D721Med (cell line): Measurements from ENCODE around the gene ANO2.

Experiments used
- DNase-seq: peaks from one replicate; pipeline ENCODE4 v3.0.0; 2011; ENCODE audit warnings: low spot score; ENCODE audit not compliant: insufficient read length
- FAIRE-seq: peaks from 2 replicates; lab custom pipeline; 2011; peaks lifted over from hg19 to GRCh38; lab: Jason Lieb, UNC
- CTCF ChIP-seq: IDR thresholded peaks from 2 replicates; pipeline ENCODE4 v1.5.1; 2012; ENCODE audit warnings: mild to moderate bottlenecking, control low read depth; ENCODE audit not compliant: insufficient read depth; ENCODE audit errors: missing control alignments

Gene ANO2

GRCh38 chr12:5924342-5924741 lies 20.7 kb downstream of the ANO2 start:
- FAIRE-seq (no peak), DNase-seq (no peak)
- TF ChIP-seq CTCF, result no peak

DNA sequence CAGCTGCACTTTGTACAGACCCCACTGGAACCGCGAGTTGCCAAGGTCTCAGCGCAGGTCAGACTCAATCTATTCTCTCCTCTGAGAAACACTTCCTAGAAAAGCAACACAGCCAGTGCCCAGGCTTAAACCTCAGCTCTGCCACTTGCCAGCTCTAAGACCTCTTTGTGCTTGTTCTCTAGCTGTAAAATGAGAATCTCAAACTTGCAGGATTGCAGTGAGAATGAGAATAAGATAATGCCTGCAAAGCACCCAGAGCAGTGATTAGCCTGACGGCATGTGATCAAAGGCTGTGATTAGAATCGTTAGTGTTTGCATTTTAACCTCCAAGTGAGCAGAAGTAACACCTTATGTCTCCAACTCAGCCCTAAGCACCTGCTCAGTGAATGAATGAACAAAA lies 21.3 kb downstream of the ANO2 start:
- DNase-seq (no peak), FAIRE-seq (peak; percentile 61)
- TF ChIP-seq CTCF, result no peak

DNA sequence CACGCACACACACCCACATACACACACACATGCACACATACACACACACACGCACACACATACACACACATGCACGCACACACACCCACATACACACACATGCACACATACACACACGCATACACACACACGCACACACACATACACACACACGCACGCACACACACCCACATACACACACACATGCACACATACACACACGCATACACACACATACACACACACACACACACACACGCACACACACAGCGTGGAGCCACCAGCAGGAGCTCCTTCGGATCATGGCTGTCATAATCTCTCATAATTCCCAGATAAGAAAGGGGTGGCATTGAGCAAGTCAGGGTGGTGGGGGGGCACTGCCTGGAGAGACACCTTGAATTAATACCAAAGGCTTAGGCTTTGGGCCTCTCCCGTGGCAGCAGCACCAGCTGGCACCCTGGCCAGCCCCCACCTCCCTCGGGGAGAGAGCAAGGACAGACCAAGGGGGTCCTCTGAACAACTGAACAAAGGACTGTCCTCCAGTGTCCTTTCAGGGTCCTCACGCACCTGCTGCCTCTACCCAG lies 21.9 kb downstream of the ANO2 start:
- FAIRE-seq, result peak; percentile 98
- DNase-seq, result peak; percentile 91
- no peak for TF ChIP-seq CTCF

DNA sequence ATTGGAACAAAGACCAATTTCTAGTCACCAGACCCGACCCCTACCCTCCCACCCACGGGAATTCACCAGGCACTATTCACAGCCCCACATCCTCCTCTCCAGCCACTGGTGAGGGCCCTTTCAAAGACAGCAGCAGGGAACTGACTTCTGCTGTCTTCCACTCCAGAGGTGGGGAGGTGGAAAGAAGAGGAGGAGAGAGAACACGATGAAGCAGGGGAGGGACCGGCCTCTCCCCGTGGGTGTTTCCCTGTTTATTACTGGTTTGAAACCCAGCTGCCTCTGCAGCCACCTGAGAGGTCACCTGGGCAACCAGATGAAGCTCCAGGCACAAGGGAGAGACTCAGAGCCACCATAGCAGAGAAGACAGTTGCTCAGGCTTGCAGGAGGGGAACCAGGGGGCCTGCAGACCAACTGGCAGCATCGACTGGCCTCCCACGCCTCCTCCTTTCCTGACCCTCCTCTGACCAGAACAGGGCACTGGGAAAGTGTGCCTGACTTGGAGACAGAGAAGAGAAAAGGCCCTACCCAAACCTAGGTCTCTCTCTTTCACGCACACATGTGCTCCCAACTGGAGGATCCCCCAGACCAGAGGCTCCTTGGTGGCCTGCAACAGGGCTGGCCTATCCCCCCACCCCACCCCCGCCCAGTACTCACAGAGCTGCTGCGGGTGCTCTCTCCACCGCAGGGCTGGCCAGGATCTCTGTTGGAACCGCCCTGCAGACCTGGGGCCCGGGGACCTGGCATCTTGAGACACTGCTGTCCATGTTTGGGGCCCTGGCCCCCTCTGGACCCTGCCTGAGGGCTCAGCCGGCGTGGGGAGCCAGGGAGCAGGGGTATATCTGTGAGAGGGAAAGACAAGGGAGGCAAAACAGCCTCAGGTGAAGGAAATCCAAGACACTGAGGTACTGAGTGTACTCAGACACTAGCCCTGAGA lies 22.8 kb downstream of the ANO2 start:
- TF ChIP-seq CTCF, result no peak
- no peak for DNase-seq
- no peak for FAIRE-seq

GRCh38 chr12:5921027-5921909 lies 23.8 kb downstream of the ANO2 start:
- DNase-seq (no peak), FAIRE-seq (no peak)
- no peak for TF ChIP-seq CTCF

GRCh38 chr12:5916785-5917290 lies 28.2 kb downstream of the ANO2 start:
- no peak for FAIRE-seq
- TF ChIP-seq CTCF, result no peak
- no peak for DNase-seq
